ENCODE measurements around the gene OR2T4.

Gene OR2T4

GRCh38 chr1:248361121-248361715 is at the start of gene OR2T4:
Gene OR2T4, plus strand, starts transcription at chr1:248361665. Its CDS starts 0 bp downstream, at chr1:248361665.
- no peak for DNase-seq

GRCh38 chr1:248316796-248317195 is 44.7 kb upstream of the OR2T4 start:
- no peak for DNase-seq

- no peak for DNase-seq
Observed at GRCh38 chr1:248324468-248324867, 37.0 kb upstream of the OR2T4 start, which contains the start of gene OR2M7. Gene OR2M7, minus strand, starts transcription at chr1:248324568. Its CDS starts 0 bp downstream, at chr1:248324568.

- DNase-seq = no peak
Observed at GRCh38 chr1:248343451-248343850, 18.0 kb upstream of the OR2T4 start.

- DNase-seq = no peak
Observed at GRCh38 chr1:248348475-248348874, 13.0 kb upstream of the OR2T4 start, which contains the start of gene OR14C36. Gene OR14C36, plus strand, starts transcription at chr1:248348775. Its CDS starts 0 bp downstream, at chr1:248348775.

GRCh38 chr1:248359415-248359814 is 2.0 kb upstream of the OR2T4 start:
- DNase-seq = no peak

- DNase-seq = no peak
Observed at GRCh38 chr1:248366609-248367008, 5.1 kb downstream of the OR2T4 start.

GRCh38 chr1:248372394-248372793 is 10.9 kb downstream of the OR2T4 start:
- no peak for DNase-seq

- no peak for DNase-seq
Observed at GRCh38 chr1:248373761-248374160, 12.3 kb downstream of the OR2T4 start.

- no peak for DNase-seq
Observed at GRCh38 chr1:248375446-248375845, 14.0 kb downstream of the OR2T4 start, which contains the start of gene OR2T6. Gene OR2T6, plus strand, starts transcription at chr1:248375746. Its CDS starts 11,863 bp downstream, at chr1:248387609.

- no peak for DNase-seq
Observed at GRCh38 chr1:248376916-248377315, 15.5 kb downstream of the OR2T4 start.

- no peak for DNase-seq
Observed at GRCh38 chr1:248380854-248381253, 19.4 kb downstream of the OR2T4 start.

- DNase-seq = no peak
Observed at GRCh38 chr1:248388426-248388825, 27.0 kb downstream of the OR2T4 start.

- no peak for DNase-seq
Observed at GRCh38 chr1:248393050-248393449, 31.6 kb downstream of the OR2T4 start.

GRCh38 chr1:248402748-248403147 is 41.3 kb downstream of the OR2T4 start, which contains the start of gene OR2T1:
Gene OR2T1, plus strand, starts transcription at chr1:248403048. Its CDS starts 3,100 bp downstream, at chr1:248406148.
- no peak for DNase-seq

GRCh38 chr1:248404024-248404423 is 42.6 kb downstream of the OR2T4 start:
- no peak for DNase-seq

GRCh38 chr1:248406721-248407692 is 45.5 kb downstream of the OR2T4 start:
- DNase-seq = no peak
